ENCODE data around the gene UBE2U. TPM values are rescaled to one million over a fixed set of nuclear protein-coding genes. Genes with fewer than 3 reads are reported as not detected.
A peak's percentile ranks its signal among the peaks of the same experiment; 100 is the strongest.
"Not testable (repeated sequence)": the region's sequence is repeated elsewhere in the genome, so short reads cannot be mapped to it uniquely, and the experiment has no call there.

Gene UBE2U
- total RNA-seq, 1 experiment from 2014 or later: not detected

DNA sequence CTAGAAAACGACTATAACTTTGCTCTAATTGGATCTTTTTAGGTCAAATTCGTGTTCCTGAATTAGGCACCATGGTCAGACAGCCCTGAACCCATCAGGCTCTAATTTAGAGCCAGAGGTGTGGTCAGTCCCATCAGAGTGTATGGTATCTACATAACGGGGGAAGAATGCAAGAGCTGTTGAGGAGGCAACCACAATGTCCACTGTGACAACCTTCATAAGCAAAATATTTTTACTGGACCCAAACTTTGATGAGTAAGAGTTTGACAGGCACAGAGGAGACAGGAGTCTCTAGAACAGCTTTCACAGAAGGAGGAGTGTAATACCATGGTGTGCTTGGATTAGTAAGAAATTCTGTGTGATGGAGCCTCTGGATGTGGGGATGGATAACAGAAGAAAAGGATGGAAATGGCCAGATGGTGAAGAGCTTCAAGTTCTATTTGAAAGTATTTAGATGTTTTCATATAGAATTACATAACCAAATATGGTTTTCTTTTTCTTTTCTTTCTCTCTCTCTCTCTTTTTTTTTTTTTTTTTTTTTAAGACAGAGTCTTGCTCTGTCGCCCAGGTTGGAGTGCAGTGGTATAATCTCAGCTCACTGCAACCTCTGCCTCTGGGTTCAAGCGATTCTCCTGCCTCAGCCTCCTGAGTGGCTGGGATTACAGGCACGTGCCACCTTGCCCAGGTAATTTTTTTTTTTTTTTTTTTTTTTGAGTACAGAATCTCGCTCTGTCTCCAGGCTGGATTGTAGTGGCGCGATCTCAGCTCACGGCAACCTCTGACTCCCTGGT, 24.9 kb downstream of the UBE2U start:
- no peak for DNase-seq (ENCODE audit: low read depth, low spot score)
- in situ Hi-C loops (cut with HindIII; ENCODE audit: low pct_unique_long_range_greater_than_20kb, low sequenced_read_pairs): no loop called here

DNA sequence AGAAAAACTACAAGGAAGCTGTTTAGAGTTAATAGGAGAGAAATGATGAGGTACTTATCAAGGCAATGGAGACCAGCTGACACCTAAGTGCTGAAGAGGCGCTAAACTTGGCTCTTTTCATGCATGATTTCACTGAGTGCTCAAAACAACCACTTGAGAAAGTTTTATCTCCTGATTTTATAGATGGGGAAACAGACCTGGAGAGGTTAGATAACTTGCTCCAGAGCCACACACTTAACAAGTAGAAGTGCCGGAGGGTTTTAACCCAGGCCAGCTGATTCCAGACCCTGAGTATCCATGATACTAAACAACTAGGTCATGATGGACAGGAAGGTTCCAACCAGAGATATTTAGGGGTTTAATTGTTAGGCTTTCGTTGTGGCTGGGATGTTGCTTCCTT, 25.9 kb downstream of the UBE2U start:
- in situ Hi-C loops (cut with HindIII; ENCODE audit: low pct_unique_long_range_greater_than_20kb, low sequenced_read_pairs): no loop called here
- no peak for DNase-seq (ENCODE audit: low read depth, low spot score)

DNA sequence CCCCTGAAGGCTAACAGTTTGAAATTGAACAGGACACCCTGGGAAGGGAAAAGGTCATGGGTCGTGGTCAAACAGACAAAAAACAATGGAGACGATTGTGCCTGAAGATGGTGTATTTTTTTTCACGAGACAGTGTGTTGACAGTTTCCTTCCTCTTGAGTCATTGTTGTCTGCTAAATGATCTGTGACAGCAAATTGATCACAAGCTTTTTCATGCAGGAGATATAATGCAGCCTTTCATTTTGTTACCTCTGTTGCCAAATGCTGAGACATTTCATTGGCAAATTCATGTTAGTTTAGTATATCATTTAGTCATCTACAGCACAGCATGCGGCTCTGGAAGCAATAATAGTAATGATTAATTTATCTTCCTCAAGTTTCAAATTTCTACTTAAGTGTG, 27.7 kb downstream of the UBE2U start:
- in situ Hi-C loops (cut with HindIII; ENCODE audit: low pct_unique_long_range_greater_than_20kb, low sequenced_read_pairs): no loop called here
- peak; percentile 98 for DNase-seq (ENCODE audit: low read depth, low spot score)

DNA sequence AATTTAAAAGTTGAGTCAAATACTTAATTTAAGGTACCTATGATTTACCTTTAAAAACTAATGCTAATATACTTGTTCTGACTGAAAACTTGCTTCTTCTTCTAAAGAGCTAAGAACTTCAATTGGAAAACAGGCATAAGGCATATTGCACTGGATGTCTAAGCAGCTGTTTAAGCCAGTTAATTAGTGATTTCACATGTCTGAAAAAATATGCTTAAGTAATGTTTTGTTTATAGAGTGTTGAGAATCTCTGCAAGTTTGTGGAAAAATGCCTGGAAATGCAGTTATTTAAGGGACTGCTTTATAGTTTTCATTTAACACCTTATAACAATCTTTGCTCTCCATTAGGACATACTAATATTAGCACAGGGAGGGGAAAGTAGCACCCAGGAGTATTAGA, 28.2 kb downstream of the UBE2U start:
- no peak for DNase-seq (ENCODE audit: low read depth, low spot score)
- in situ Hi-C loops (cut with HindIII; ENCODE audit: low pct_unique_long_range_greater_than_20kb, low sequenced_read_pairs): no loop called here

DNA sequence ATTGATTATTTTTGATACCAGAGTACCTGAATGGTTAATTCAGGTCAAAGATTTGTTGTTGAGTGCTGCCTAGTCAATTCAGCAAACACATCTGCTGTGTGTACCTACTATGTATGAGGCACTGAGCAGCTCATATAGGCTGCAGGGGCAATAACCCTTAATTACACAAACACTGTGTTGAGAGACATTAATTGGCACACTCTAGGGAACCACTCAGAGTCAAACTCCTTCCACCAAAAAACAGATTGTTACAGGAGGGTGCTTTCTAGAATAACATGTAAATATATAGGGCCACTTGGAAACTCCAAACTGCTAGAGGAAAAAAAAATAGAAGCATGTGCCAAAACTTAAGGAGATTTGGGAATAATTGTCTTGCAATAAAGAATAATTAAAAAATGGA, 31.3 kb downstream of the UBE2U start:
- DNase-seq (ENCODE audit: low read depth, low spot score): no peak
- in situ Hi-C loops (cut with HindIII; ENCODE audit: low pct_unique_long_range_greater_than_20kb, low sequenced_read_pairs): no loop called here

DNA sequence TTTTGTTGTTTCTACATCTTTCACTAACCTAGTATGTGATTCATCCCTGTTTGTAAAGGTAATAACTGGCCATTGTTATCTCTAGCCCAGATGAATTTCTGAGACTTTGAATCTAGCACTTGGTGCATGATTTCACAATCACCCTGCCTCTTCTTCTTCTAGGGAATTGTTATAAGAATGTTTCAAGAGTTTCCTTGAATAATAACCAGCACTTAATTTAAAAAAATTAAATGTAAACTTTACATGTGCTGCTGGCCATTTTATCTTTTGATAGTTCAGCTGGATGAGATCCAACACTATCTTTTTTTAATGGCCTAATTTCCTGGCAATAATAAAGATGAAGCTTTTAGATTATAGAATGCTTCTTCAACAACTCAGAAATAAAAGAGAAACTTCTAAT, 31.8 kb downstream of the UBE2U start:
- no peak for DNase-seq (ENCODE audit: low read depth, low spot score)
- in situ Hi-C loops (cut with HindIII; ENCODE audit: low pct_unique_long_range_greater_than_20kb, low sequenced_read_pairs): no loop called here

DNA sequence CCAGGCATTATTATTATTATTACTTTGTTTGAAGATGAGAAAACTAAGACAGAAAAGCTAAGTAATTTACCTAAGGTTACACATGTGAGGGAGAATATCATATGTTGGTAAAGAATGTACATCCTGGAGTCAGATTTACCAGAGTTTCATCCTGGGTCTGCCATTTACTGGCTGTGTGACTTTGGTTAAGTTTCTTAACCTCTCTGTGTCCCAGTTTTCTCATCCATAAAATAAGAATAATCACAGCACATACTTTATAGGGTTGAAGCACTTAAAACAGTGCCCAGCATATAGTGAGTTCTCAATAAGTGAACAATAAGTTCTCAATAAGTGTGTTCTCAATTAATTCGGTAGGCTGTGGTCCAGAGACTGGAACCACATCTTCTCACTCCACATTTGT, 32.5 kb downstream of the UBE2U start:
- no peak for DNase-seq (ENCODE audit: low read depth, low spot score)
- in situ Hi-C loops (cut with HindIII; ENCODE audit: low pct_unique_long_range_greater_than_20kb, low sequenced_read_pairs): no loop called here

DNA sequence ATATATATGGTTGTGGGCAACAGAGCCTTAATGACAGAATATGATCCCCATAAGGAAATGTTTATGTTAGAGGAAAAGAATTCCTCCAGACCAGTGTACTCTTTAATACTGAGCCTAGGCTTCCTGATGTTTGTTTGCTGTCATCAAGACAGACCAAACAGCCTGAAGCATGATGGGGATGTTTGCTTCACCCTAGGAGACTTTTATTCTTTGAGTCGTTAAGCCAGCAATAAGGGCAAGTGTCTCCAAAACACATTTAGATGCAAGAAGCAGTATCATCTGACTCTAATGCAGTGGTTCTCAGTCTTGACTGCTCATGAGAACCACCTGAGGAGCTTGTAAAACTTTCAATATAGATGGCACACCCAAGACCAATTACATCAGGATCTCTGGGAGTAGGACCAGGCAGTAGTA, 33.1 kb downstream of the UBE2U start:
- in situ Hi-C loops (cut with HindIII; ENCODE audit: low pct_unique_long_range_greater_than_20kb, low sequenced_read_pairs): no loop called here
- no peak for DNase-seq (ENCODE audit: low read depth, low spot score)

DNA sequence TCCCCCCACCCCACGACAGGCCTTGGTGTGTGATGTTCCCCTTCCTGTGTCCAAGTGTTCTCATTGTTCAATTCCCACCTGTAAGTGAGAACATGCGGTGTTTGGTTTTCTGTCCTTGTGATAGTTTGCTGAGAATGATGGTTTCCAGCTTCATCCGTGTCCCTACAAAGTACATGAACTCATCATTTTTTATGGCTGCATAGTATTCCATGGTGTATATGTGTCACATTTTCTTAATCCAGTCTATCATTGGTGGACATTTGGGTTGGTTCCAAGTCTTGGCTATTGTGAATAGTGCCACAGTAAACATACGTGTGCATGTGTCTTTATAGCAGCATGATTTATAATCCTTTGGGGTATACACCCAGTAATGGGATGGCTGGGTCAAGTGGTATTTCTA, 36.1 kb downstream of the UBE2U start:
- in situ Hi-C loops (cut with HindIII; ENCODE audit: low pct_unique_long_range_greater_than_20kb, low sequenced_read_pairs): not testable (repeated sequence)

DNA sequence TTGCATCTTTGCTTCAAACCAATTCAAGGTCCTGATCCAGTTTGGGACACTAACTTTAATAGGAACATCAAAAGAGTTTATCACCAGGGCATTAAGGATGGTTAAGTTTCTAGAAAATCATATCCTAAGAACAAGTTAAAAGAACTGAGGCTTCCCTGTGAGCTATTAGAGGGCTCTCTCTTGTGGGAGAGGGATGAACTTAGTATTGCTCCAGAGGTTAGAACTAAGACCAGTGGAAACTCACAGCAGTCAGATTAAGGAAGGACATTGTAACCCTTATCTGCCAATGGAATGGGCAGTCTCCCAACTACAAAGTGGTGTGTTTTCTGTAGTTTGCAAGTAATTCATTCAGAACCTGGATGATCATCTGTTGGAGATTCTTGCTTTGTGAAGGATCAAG, 36.8 kb downstream of the UBE2U start:
- peak; percentile 26 for DNase-seq (ENCODE audit: low read depth, low spot score)
- in situ Hi-C loops (cut with HindIII; ENCODE audit: low pct_unique_long_range_greater_than_20kb, low sequenced_read_pairs): no loop called here

More for the DNA sequence above, 36.1 kb downstream of the UBE2U start:
- not testable (repeated sequence) for DNase-seq (ENCODE audit: low read depth, low spot score)

DNA sequence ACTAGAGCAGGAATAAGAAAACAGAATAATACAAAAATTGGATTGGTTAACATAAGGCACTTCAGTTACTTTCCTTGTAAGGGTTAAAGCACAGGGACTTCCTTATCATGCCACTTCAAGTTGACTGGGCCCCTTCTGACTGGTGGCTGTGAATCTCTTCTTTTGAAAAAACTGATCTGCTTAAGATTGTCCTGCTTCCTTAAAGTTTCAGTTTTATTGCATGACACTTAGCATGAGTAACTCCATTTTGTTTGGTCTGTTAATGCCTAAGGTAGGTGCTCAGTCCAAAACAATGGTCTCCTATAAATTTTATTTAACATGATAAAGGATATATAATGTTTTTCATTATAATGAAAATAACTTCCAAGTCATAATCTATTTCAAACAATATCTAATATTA, 37.6 kb downstream of the UBE2U start:
- in situ Hi-C loops (cut with HindIII; ENCODE audit: low pct_unique_long_range_greater_than_20kb, low sequenced_read_pairs): no loop called here

DNA sequence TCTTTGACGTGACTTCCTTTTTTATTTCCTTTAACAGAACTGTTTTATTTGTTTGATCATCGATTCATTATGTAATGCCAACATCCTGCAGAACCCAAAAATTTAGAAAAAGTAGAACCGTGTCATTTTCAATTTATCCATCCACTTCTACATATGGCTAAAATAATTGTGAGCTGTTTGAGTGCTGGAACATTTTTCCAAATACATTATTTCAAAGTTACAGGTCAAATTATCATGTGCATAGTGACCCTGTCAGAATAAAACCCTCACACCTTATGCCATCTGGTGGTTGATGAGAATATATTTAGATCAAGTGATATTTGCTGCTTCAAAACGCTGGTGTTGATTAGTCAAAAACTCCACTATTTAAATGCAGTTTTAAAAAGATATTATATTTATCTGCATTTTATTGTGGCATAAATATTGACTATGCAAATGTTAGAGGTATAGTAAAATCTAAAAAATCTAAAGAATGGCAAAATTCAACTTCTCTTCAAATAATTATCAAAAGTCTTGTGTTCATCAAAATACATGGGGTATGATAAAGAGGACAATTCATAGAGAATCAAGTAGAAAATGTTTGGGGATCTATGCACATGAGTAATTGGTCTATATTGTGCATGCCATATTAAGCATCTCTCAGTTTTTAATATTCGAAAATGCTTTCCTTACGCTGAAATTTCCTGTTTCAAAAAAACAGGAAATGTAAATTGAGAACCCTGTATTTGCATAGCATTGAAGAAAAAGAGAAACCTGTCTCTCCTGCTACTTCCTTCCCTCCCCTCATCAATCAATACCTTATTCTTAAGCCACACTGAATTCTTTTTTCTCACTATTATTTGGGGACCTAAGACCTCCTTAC, 39.7 kb downstream of the UBE2U start:
- in situ Hi-C loops (cut with HindIII; ENCODE audit: low pct_unique_long_range_greater_than_20kb, low sequenced_read_pairs): no loop called here
- DNase-seq (ENCODE audit: low read depth, low spot score): peak; percentile 77

More for the DNA sequence above, 37.6 kb downstream of the UBE2U start:
- DNase-seq (ENCODE audit: low read depth, low spot score): no peak

DNA sequence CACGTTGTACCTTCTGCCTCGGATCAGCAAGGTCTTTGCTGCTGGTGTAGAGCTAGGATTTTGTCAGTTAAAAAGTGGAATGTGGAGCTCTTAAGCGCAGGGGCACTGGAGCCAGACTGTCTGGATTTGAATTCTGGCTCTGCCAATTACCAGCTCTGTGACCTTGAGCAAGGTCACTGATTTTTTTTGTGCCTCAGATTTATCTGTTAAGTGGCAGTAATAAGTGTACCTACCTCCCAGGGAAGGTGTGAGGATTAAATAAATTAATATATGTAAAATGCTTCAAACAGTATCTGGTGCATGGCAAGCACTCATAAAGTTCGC, 40.3 kb downstream of the UBE2U start:
- in situ Hi-C loops (cut with HindIII; ENCODE audit: low pct_unique_long_range_greater_than_20kb, low sequenced_read_pairs): no loop called here
- DNase-seq (ENCODE audit: low read depth, low spot score): peak; percentile 45

DNA sequence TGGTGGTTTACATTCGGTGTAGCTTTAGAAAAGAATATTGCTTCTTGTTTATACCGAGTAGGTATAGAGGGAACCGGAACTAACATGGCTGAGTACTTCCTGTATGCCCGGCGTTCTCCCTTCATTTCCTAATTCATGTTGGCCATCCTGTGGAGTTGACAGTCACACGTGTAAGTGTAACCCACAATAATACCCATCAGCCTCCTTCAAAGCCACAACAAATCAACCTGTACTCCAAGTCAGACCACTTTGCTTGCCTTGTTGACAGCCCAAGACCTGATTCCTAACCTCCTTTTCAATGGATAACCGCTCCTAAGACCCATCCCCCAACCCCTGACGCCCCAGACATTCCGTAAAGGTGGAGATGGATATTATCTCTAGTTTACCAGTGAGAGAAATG, 42.1 kb downstream of the UBE2U start:
- in situ Hi-C loops (cut with HindIII; ENCODE audit: low pct_unique_long_range_greater_than_20kb, low sequenced_read_pairs): no loop called here
- peak; percentile 46 for DNase-seq (ENCODE audit: low read depth, low spot score)

DNA sequence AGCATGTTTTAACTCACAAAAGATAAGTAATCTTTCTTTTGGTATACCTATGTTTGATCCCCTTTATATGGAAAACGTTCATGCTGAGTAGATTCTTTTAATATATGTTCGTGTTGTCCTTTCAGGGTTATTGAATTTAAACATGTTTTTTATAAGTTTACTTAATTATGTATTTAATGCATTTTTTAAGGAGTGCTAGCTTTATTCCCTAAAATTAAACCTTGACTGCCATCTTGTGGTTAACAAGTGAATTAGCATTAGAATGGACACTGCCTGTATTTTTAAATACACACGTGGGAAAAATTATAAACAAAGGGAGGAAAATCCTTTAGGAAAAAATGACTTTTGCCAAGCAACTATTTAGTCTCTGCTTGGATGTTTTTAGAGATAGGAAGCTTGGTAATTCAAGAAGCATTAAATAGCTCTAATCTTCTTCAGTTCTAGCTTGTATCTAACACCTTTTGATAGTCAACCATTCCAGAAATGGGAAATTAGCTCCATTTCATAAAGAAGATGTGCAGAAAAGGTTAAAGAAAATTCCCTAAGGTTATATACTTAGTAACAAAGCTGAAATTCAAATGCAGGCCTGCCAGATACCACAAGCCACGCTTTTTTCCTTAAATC, 43.0 kb downstream of the UBE2U start:
- peak; percentile 60 for DNase-seq (ENCODE audit: low read depth, low spot score)
- in situ Hi-C loops (cut with HindIII; ENCODE audit: low pct_unique_long_range_greater_than_20kb, low sequenced_read_pairs): no loop called here

DNA sequence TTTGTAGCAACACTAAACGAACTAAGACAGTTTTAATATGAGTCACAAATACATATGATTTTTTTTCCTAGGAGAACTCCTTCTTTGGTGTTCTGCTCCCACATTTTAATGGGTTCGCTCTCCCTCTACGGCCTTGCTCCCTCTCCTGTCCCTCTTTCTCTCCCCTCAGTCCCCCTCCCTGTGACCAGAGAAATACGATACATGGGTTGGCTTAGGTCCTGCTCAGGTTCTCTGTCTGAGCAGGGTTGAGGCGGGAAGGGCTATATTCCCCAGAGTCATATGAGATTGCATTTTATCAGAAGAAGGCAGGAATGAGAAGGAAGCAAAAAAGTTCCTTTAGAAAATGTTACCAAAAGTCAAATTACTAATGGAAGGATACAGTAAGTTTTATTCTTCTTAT, 44.6 kb downstream of the UBE2U start:
- DNase-seq (ENCODE audit: low read depth, low spot score): no peak
- in situ Hi-C loops (cut with HindIII; ENCODE audit: low pct_unique_long_range_greater_than_20kb, low sequenced_read_pairs): no loop called here

DNA sequence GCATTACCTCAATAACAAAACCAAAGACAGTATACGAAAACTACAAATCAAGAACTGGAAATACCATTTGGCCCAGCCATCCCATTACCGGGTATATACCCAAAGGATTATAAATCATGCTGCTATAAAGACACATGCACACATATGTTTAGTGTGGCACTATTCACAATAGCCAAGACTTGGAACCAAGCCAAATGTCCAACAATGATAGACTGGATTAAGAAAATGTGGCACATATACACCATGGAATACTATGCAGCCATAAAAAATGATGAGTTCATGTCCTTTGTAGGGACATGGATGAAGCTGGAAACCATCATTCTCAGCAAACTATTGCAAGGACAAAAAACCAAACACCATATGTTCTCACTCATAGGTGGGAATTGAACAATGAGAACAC, 47.0 kb downstream of the UBE2U start:
- DNase-seq (ENCODE audit: low read depth, low spot score); in situ Hi-C loops (cut with HindIII; ENCODE audit: low pct_unique_long_range_greater_than_20kb, low sequenced_read_pairs): not testable (repeated sequence)

DNA sequence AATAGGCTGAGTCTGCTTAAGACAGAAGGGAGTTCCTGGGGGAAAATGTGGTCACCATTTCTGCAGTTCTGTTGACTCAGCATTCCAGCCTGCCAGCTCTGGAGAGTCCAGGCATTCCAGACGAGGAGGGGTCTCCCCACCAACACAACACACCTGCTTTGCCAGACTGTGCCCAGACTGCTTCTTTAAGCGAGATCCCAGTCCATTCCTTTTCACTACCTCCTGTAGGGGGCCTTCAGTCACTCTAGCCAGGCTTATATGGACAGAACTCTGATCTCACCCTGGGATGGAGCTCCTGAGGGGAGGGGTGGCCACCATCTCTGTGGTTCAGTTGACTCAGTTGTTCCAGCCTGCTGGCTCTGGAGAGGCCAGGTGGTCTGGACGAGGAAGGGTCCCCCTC, 48.5 kb downstream of the UBE2U start:
- DNase-seq (ENCODE audit: low read depth, low spot score): peak; percentile 26
- in situ Hi-C loops (cut with HindIII; ENCODE audit: low pct_unique_long_range_greater_than_20kb, low sequenced_read_pairs): no loop called here
